ENCODE measurements around the gene IRF5.

- TF ChIP-seq, protein P1, sequence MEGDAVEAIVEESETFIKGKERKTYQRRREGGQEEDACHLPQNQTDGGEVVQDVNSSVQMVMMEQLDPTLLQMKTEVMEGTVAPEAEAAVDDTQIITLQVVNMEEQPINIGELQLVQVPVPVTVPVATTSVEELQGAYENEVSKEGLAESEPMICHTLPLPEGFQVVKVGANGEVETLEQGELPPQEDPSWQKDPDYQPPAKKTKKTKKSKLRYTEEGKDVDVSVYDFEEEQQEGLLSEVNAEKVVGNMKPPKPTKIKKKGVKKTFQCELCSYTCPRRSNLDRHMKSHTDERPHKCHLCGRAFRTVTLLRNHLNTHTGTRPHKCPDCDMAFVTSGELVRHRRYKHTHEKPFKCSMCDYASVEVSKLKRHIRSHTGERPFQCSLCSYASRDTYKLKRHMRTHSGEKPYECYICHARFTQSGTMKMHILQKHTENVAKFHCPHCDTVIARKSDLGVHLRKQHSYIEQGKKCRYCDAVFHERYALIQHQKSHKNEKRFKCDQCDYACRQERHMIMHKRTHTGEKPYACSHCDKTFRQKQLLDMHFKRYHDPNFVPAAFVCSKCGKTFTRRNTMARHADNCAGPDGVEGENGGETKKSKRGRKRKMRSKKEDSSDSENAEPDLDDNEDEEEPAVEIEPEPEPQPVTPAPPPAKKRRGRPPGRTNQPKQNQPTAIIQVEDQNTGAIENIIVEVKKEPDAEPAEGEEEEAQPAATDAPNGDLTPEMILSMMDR (conservative IDR thresholded peaks at IDR 0.05 in 1 of 2, IDR thresholded peaks at IDR 0.05 in 1 of 2; ENCODE audit: extremely low read depth in 1 of 2, insufficient read depth in 1 of 2, low read depth in 1 of 2, low read length in 2 of 2): no peak
- no peak for TF ChIP-seq EZH2 (IDR thresholded peaks at IDR 0.05; ENCODE audit: borderline replicate concordance, low read length)
Measured at GRCh38 chr7:128968624-128969023, 30.9 kb downstream of the IRF5 start.

Measured in mammary epithelial cell (primary cell).